K562 (cell line): ENCODE measurements around the gene SYT17. TPM values are rescaled to one million over a fixed set of nuclear protein-coding genes. Genes with fewer than 3 reads are reported as not detected.
A peak's percentile ranks its signal among the peaks of the same experiment; 100 is the strongest.

Source experiments
- ATAC-seq: fragments of 200-7000 bp; cut with Tn5 transposase; 3 replicates; pipeline ENCODE4 v1.9.1; 2020; ENCODE audit warnings: moderate library complexity
- BruUV-seq: library from RNA; stranded (reverse); fragments of 400-500 nt; replicated peaks from 2 replicates; lab custom pipeline; 2021; lab: Mats Ljungman, UMichigan
- CTCF ChIA-PET: fragments of 300-600 bp; formaldehyde crosslinking; extraction: SDS; loops from one replicate; lab custom pipeline; 2021; ENCODE audit warnings: low intra/inter-chr PET ratio; lab: Yijun Ruan, JAX
- POLR2A ChIA-PET: fragments of 300-600, 350-650 bp; sonication (Branson Sonifier 250); formaldehyde crosslinking; extraction: SDS; loops from one replicate; lab custom pipeline; 2021; ENCODE audit warnings: antibody characterized with exemption, inconsistent platforms; lab: Yijun Ruan, JAX
- DNase-seq, 4 experiments: peaks; one replicate each; pipeline versions ENCODE4 v3.0.0 to v3.0.0-alpha.2; 2011 to 2018; ENCODE audit warnings: low spot score in 3 of 4, mixed read lengths in 3 of 4; ENCODE audit errors: extremely low read depth in 1 of 4
- FAIRE-seq: peaks from 2 replicates; lab custom pipeline; 2011; peaks lifted over from hg19 to GRCh38; lab: Jason Lieb, UNC
- H2AFZ ChIP-seq: 2 replicates; pipeline ENCODE4 v1.6.0; 2011; ENCODE audit warnings: low read depth, low read length, control low read depth, inconsistent platforms
- H3K27ac ChIP-seq: fragments of 200-600 bp; 3 replicates; pipeline ENCODE4 v1.8.0; 2011; ENCODE audit warnings: low read depth, mild to moderate bottlenecking, control low read depth, inconsistent platforms, low read length, moderate library complexity, mixed read lengths; ENCODE audit errors: extremely low read depth
- H3K27me3 ChIP-seq, 2 experiments: fragments of 300-600 bp in 1 of 2; 2 replicates in 1 of 2; 3 replicates in 1 of 2; pipeline versions ENCODE4 v1.6.0 to v1.8.0; 2011; ENCODE audit warnings: inconsistent platforms in 2 of 2, low read length in 2 of 2, mild to moderate bottlenecking in 1 of 2, mixed read lengths in 1 of 2, moderate library complexity in 1 of 2; ENCODE audit not compliant: control insufficient read depth in 2 of 2, insufficient read depth in 2 of 2
- H3K36me3 ChIP-seq: fragments of 300-600 bp; 3 replicates; pipeline ENCODE4 v1.8.0; 2011; ENCODE audit warnings: mild to moderate bottlenecking, low read length, inconsistent platforms; ENCODE audit not compliant: control insufficient read depth, insufficient read depth
- H3K4me1 ChIP-seq, 2 experiments: fragments of 200-600 bp in 1 of 2; replicated peaks in 1 of 2; 2 replicates in 1 of 2; 3 replicates in 1 of 2; pipeline versions ENCODE4 v1.5.1 to v1.8.0; 2011; ENCODE audit warnings: inconsistent platforms in 2 of 2, low read length in 2 of 2, mild to moderate bottlenecking in 1 of 2, mixed read lengths in 1 of 2, moderate library complexity in 1 of 2; ENCODE audit not compliant: control insufficient read depth in 2 of 2, insufficient read depth in 2 of 2
- H3K4me2 ChIP-seq: 2 replicates; pipeline ENCODE4 v1.6.1; 2011; ENCODE audit warnings: low read length, control low read depth, inconsistent platforms, mixed read lengths; ENCODE audit not compliant: insufficient read depth
- H3K4me3 ChIP-seq: fragments of 200-600 bp; sonication (generic), shearing (Covaris generic); 2 replicates; pipeline ENCODE4 v1.5.1; 2016; ENCODE audit warnings: control low read depth, inconsistent platforms
- H3K79me2 ChIP-seq: fragments of 200-600 bp; 3 replicates; pipeline ENCODE4 v1.8.0; 2011; ENCODE audit warnings: low read length, inconsistent platforms; ENCODE audit not compliant: control insufficient read depth, insufficient read depth
- H3K9ac ChIP-seq, 2 experiments: 2 replicates each; pipeline versions ENCODE4 v1.6.0 to v1.6.1; 2011; ENCODE audit warnings: low read depth in 2 of 2, low read length in 2 of 2, control low read depth in 1 of 2, inconsistent platforms in 1 of 2, mild to moderate bottlenecking in 1 of 2, mixed read lengths in 1 of 2; ENCODE audit not compliant: insufficient read depth in 1 of 2
- H3K9me1 ChIP-seq: one replicate; pipeline ENCODE4 v1.6.0; 2011; ENCODE audit warnings: inconsistent platforms, mild to moderate bottlenecking, low read length, moderate library complexity; ENCODE audit not compliant: control insufficient read depth, insufficient read depth
- H3K9me3 ChIP-seq: replicated peaks from 2 replicates; pipeline ENCODE4 v1.5.1; 2011; ENCODE audit warnings: low read depth, low read length, inconsistent platforms; ENCODE audit not compliant: control insufficient read depth, insufficient read depth
- H4K20me1 ChIP-seq: replicated peaks from 2 replicates; pipeline ENCODE4 v1.6.1; 2011; ENCODE audit warnings: low read length, inconsistent platforms, mixed read lengths; ENCODE audit not compliant: control insufficient read depth, insufficient read depth
- ATF3 ChIP-seq, 2 experiments: fragments of 450-650 bp in 1 of 2; sonication (generic) in 1 of 2; formaldehyde crosslinking in 1 of 2; IDR thresholded peaks in 1 of 2; conservative IDR thresholded peaks in 1 of 2; 2 replicates each; pipeline versions ENCODE4 v1.6.1 to v1.8.1; 2016 to 2023; ENCODE audit warnings: mild to moderate bottlenecking in 2 of 2, moderate library complexity in 2 of 2, inconsistent platforms in 1 of 2, missing genetic modification reagents in 1 of 2
- KLF10 ChIP-seq: fragments of 250-450 bp; sonication (Bioruptor Pico); IDR thresholded peaks from 2 replicates; pipeline ENCODE4 v1.6.1; 2021; ENCODE audit warnings: matching md5 sums
- SNRNP70 ChIP-seq: fragments of 200-400 bp; formaldehyde crosslinking; optimal IDR thresholded peaks from 2 replicates; pipeline ENCODE3; 2017; ENCODE audit warnings: low read depth, low read length
- ZNF324 ChIP-seq: fragments of 250-450 bp; sonication (Bioruptor Pico); IDR thresholded peaks from 2 replicates; pipeline ENCODE4 v1.4.0; 2020; ENCODE audit warnings: mild to moderate bottlenecking
- ZNF592 ChIP-seq: fragments of 450-650 bp; IDR thresholded peaks from 2 replicates; pipeline ENCODE4 v1.6.1; 2017; ENCODE audit warnings: antibody characterized with exemption, mild to moderate bottlenecking
- WGBS: fragments of 100-300 bp; shearing (Covaris generic); methylation state at CpG from one replicate; pipeline ENCODE4 v1.1.6; 2016; ENCODE audit warnings: low coverage, mixed read lengths; ENCODE audit not compliant: insufficient coverage; ENCODE audit errors: missing lambda C conversion rate; 5-methylcytosine and 5-hydroxymethylcytosine counted together
- in situ Hi-C: fragments of 300-500 bp; cut with MboI; formaldehyde crosslinking; loops from 4 replicates; pipeline ENCODE4 v1.15.0; 2018; ENCODE audit warnings: inconsistent platforms, mixed read lengths
- intact Hi-C: fragments of 100-400 bp; cut with micrococcal nuclease; formaldehyde crosslinking; loops from 2 replicates; pipeline ENCODE4 v1.14.2; 2022
- polyA plus RNA-seq, 8 experiments: library from polyadenylated mRNA; depleted of rRNA in 4 of 8; stranded (reverse) in 5 of 8; unstranded in 3 of 8; fragments of >200 nt; fragmentation: Nextera tagmentation in 2 of 8; fragmentation: Illumina TruSeq in 1 of 8; extraction: Ambion mirVana in 2 of 8; extraction: Trizol in 1 of 8; gene quantifications; 2 replicates each; pipeline versions ENCODE4 v1.2.1 to v1.2.3, GENCODE V29; 2011 to 2014; ENCODE audit warnings: inconsistent platforms in 1 of 8, missing spikeins in 1 of 8
- total RNA-seq, 7 experiments: library from RNA; depleted of rRNA in 6 of 7; stranded (reverse); fragments of >200 nt in 6 of 7; fragmentation: Illumina TruSeq in 2 of 7; extraction: Trizol in 2 of 7; gene quantifications; 2 replicates each; pipeline versions ENCODE4 v1.2.1 to v1.2.3, GENCODE V29; 2011 to 2021; ENCODE audit warnings: low replicate concordance in 1 of 7

The SYT17 gene
- total and polyA plus RNA-seq, 9 of the 15 experiments (the other 6 are each of a cell fraction or from before 2014, with no cell fraction given), result not detected

GRCh38 chr16:19163215-19163614 lies 4.8 kb upstream of the SYT17 start:
- Histone ChIP-seq H3K4me3 (no peak overlapping the region), H2AFZ (no peak overlapping the region), H4K20me1 (no peaks in the 10 kb centered on the region), H3K27me3 (peaks cover 2 to 26% of the 10 kb centered on the region in 2 experiments; a peak in 3 of 5 replicates), H3K4me1 (peaks cover 0 to 8% of the 10 kb centered on the region in 2 experiments; a peak in 2 of 5 replicates), H3K9me3 (no peaks in the 10 kb centered on the region; the same call in 1 of the 2 replicates), H3K4me2 (no peak overlapping the region), H3K36me3 (no peaks in the 10 kb centered on the region), H3K9ac (no peak overlapping the region), H3K9me1 (no peaks in the 10 kb centered on the region), H3K79me2 (no peaks in the 10 kb centered on the region), H3K27ac (no peak overlapping the region)
- TF ChIP-seq SNRNP70, result no peak
- peak; percentile 75 for TF ChIP-seq ZNF324 (CRISPR knock-in tag)
- no peak for TF ChIP-seq KLF10 (CRISPR knock-in tag)
- no peak for ATAC-seq
- CTCF ChIA-PET, result no interaction called here
- no peak for FAIRE-seq
- BruUV-seq, result no TSS peak
- POLR2A ChIA-PET, result no interaction called here
- intact Hi-C loops (no loop called here), in situ Hi-C loops (no loop called here)
- WGBS, result 0% methylated on average over 1 of the region's 1 CpG
- DNase-seq, result no peak

- BruUV-seq, result no TSS peak
- H3K36me3 ChIP-seq, result no peaks in the 10 kb centered on the region
- peaks cover 2 to 25% of the 10 kb centered on the region in 2 experiments; a peak in 3 of 5 replicates for H3K27me3 ChIP-seq
- TF ChIP-seq ZNF592 (no peak), ATF3 (IDR thresholded peaks at IDR 0.05) (0 out of 2 replicates have a peak, but pooled peaks have one; percentile 2), ATF3 (CRISPR knock-in tag; conservative IDR thresholded peaks at IDR 0.05) (no peak)
- TF ChIP-seq, all 486 proteins: peak for 1
- no peaks in the 10 kb centered on the region for H4K20me1 ChIP-seq
- no peak overlapping the region for H3K27ac ChIP-seq
- DNase-seq (no peak), FAIRE-seq (no peak), ATAC-seq (no peak)
- no peaks in the 10 kb centered on the region for H3K79me2 ChIP-seq
- no peak overlapping the region for H3K9ac ChIP-seq
- H3K4me1 ChIP-seq, result peaks cover 0 to 17% of the 10 kb centered on the region in 2 experiments; a peak in 2 of 5 replicates
- intact Hi-C loops, result no loop called here
- H3K9me3 ChIP-seq, result no peaks in the 10 kb centered on the region; the same call in 1 of the 2 replicates
- ChIA-PET POLR2A (interaction anchor here (1.0 kb wide), 1 partner anchor 19 kb away, joined by 4 read pairs; no protein-coding TSS in a partner anchor), CTCF (no interaction called here)
- no peak overlapping the region for H3K4me3 ChIP-seq
- in situ Hi-C loops, result no loop called here
- H3K9me1 ChIP-seq, result no peaks in the 10 kb centered on the region
- H2AFZ ChIP-seq, result no peak overlapping the region
- 0% methylated on average over 4 of the region's 4 CpGs for whole genome bisulfite sequencing
- no peak overlapping the region for H3K4me2 ChIP-seq
Observed at GRCh38 chr16:19164285-19164684, 3.8 kb upstream of the SYT17 start.
